ENCODE data around the gene C7. TPM values are rescaled to one million over a fixed set of nuclear protein-coding genes. Genes with fewer than 3 reads are reported as not detected.

The C7 gene
- total and polyA plus RNA-seq, 8 donors, result 253 to 559 (median 474) TPM

GRCh38 chr5:40995801-40996586, 86.7 kb downstream of the C7 start:
- intact Hi-C loops (cut with DNase I), result no loop called here
- Histone ChIP-seq H3K36me3 (no peaks in the 10 kb centered on the region), H3K27me3 (no peaks in the 10 kb centered on the region), H3K27ac (no peak overlapping the region), H3K4me1 (peaks cover 0 to 10% of the 10 kb centered on the region in 2 donors), H3K4me3 (no peak overlapping the region), H3K9me3 (no peaks in the 10 kb centered on the region)
- ATAC-seq (no peak), DNase-seq (no peak)
- no peak for TF ChIP-seq CTCF (IDR thresholded peaks at IDR 0.05)

DNA sequence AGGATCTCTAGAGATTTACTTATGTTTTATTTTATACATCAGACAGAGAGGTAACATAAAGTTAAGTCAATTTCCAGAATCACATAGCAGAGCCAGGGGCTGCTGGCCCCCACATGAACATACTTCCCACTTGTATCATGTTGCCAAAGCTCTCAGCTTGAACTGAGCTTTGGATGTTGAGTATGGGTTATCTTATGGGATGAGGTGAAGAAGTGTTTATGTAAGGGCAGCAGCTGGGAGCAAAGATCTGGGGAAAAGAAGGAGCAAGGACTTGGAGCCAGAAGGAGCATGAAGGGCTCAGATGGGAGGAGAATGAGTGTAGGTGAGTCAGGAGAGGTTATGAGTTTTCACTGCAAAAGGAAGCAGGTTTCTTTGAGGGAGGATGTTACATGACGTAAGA, 89.8 kb downstream of the C7 start:
- Histone ChIP-seq H3K9me3 (no peaks in the 10 kb centered on the region), H3K4me3 (no peak overlapping the region), H3K4me1 (no peaks in the 10 kb centered on the region), H3K27me3 (no peaks in the 10 kb centered on the region), H3K27ac (no peak overlapping the region), H3K36me3 (no peaks in the 10 kb centered on the region)
- TF ChIP-seq CTCF (IDR thresholded peaks at IDR 0.05), result no peak
- intact Hi-C loops (cut with DNase I), result no loop called here
- ATAC-seq, result no peak
- DNase-seq, result no peak

DNA sequence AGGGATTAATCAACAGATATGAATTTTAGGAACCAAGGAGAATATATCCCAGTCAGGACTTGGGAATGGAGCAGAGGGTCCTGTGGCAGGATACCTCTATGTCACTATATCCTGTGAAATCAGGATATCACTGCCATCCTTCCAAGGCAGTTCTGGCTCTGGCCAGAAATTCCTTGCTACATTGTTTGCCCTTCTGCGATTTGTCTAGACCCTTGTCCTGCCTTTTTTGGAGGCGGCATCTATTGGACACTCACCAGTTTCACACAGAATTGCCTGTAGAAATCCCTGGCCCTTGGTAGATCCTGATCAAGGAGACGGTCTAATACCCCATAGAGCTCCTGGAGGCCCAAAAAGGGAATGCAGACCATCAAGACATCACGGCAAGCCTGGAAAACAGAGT, 90.7 kb downstream of the C7 start:
- H3K4me3 ChIP-seq, result no peak overlapping the region
- intact Hi-C loops (cut with DNase I), result no loop called here
- no peaks in the 10 kb centered on the region for H3K4me1 ChIP-seq
- ATAC-seq, result no peak
- no peaks in the 10 kb centered on the region for H3K27me3 ChIP-seq
- H3K9me3 ChIP-seq, result no peaks in the 10 kb centered on the region
- H3K27ac ChIP-seq, result no peak overlapping the region
- H3K36me3 ChIP-seq, result no peaks in the 10 kb centered on the region
- no peak for DNase-seq
- no peak for TF ChIP-seq CTCF (IDR thresholded peaks at IDR 0.05)

- intact Hi-C loops (cut with DNase I), result no loop called here
- no peaks in the 10 kb centered on the region for H3K9me3 ChIP-seq
- H3K27me3 ChIP-seq, result no peaks in the 10 kb centered on the region
- H3K4me1 ChIP-seq, result no peaks in the 10 kb centered on the region
- H3K36me3 ChIP-seq, result no peaks in the 10 kb centered on the region
- DNase-seq, result no peak
- H3K4me3 ChIP-seq, result no peak overlapping the region
- no peak for ATAC-seq
- TF ChIP-seq CTCF (IDR thresholded peaks at IDR 0.05), result no peak
- H3K27ac ChIP-seq, result no peak overlapping the region
Observed at GRCh38 chr5:41003670-41004376, 94.5 kb downstream of the C7 start.

GRCh38 chr5:41004931-41005330, 95.6 kb downstream of the C7 start:
- no peak overlapping the region for H3K27ac ChIP-seq
- no peaks in the 10 kb centered on the region for H3K4me1 ChIP-seq
- intact Hi-C loops (cut with DNase I), result no loop called here
- no peaks in the 10 kb centered on the region for H3K36me3 ChIP-seq
- TF ChIP-seq CTCF (IDR thresholded peaks at IDR 0.05), result no peak
- no peaks in the 10 kb centered on the region for H3K9me3 ChIP-seq
- ATAC-seq, result no peak
- DNase-seq, result no peak
- H3K27me3 ChIP-seq, result no peaks in the 10 kb centered on the region
- H3K4me3 ChIP-seq, result no peak overlapping the region

Data from left lung (tissue), 10 donors.